Prostate gland (tissue), 2 donors: ENCODE measurements around the gene SSBP3. TPM values are rescaled to one million over a fixed set of nuclear protein-coding genes. Genes with fewer than 3 reads are reported as not detected.

Experiments used
- DNase-seq: peaks from one replicate; pipeline ENCODE4 v3.0.0-alpha.2; 2019; ENCODE audit warnings: low spot score
- H3K27ac ChIP-seq, 2 donors: fragments of 200-600 bp; sonication (generic); 2 replicates each; pipeline ENCODE4 v1.5.1; 2017 to 2019
- H3K27me3 ChIP-seq: fragments of 200-600 bp; sonication (generic); replicated peaks from 2 replicates; pipeline ENCODE4 v1.5.1; 2019; ENCODE audit not compliant: insufficient read depth
- H3K36me3 ChIP-seq, 2 donors: fragments of 200-600 bp; sonication (generic); 1 replicate in 1 of 2; 2 replicates in 1 of 2; pipeline versions ENCODE4 v1.5.1 to v1.8.1; 2017 to 2019
- H3K4me1 ChIP-seq: fragments of 200-600 bp; sonication (generic); replicated peaks from 2 replicates; pipeline ENCODE4 v1.5.1; 2019
- H3K4me3 ChIP-seq, 2 donors: fragments of 200-600 bp; sonication (generic); 2 replicates each; pipeline ENCODE4 v1.5.1; 2017 to 2019
- H3K9me3 ChIP-seq: fragments of 200-600 bp; sonication (generic); 2 replicates; pipeline ENCODE4 v1.5.1; 2017
- CTCF ChIP-seq, 4 experiments: fragments of 200-600 bp in 2 of 4; fragments of 450-650 bp in 2 of 4; sonication (generic) in 2 of 4; IDR thresholded peaks; 1 replicate in 3 of 4; 2 replicates in 1 of 4; pipeline ENCODE4 v1.5.1; 2016 to 2019; ENCODE audit warnings: antibody characterized with exemption in 4 of 4, mild to moderate bottlenecking in 2 of 4, moderate library complexity in 2 of 4
- POLR2A ChIP-seq: fragments of 450-650 bp; IDR thresholded peaks from one replicate; pipeline ENCODE4 v1.6.1; 2016; ENCODE audit warnings: antibody characterized with exemption, mild to moderate bottlenecking
- POLR2AphosphoS5 ChIP-seq: sonication (generic); formaldehyde crosslinking; IDR thresholded peaks from one replicate; pipeline ENCODE4 v1.6.1; 2017; ENCODE audit warnings: antibody characterized with exemption
- WGBS: methylation state at CpG from one replicate; pipeline ENCODE4 v1.1.5; 2018; 5-methylcytosine and 5-hydroxymethylcytosine counted together
- intact Hi-C: fragments of 100-400 bp; cut with DNase I; formaldehyde crosslinking; loops from one replicate; pipeline ENCODE4 v1.14.2; 2022
- total RNA-seq, 2 donors: library from RNA; depleted of rRNA; stranded (reverse); fragments of >200 nt; gene quantifications; one replicate each; pipeline ENCODE4 v1.1.0, GENCODE V29; 2016

The SSBP3 gene
- total RNA-seq, 2 donors from 2014 or later: 45.0 to 94.4 TPM

- H3K9me3 ChIP-seq: no peaks in the 10 kb centered on the region
- 64% methylated on average over 6 of the region's 6 CpGs for WGBS
Observed at GRCh38 chr1:54241364-54241763, 164.8 kb downstream of the SSBP3 start.

GRCh38 chr1:54240741-54241335, 165.4 kb downstream of the SSBP3 start:
- Histone ChIP-seq H3K36me3 (peaks cover 0 to 26% of the 10 kb centered on the region in 2 donors), H3K9me3 (no peaks in the 10 kb centered on the region), H3K4me1 (no peaks in the 10 kb centered on the region), H3K27me3 (no peaks in the 10 kb centered on the region), H3K4me3 (no peak overlapping the region), H3K27ac (no peak overlapping the region)
- intact Hi-C loops: no loop called here
- no peak for DNase-seq
- no peak for TF ChIP-seq POLR2A
- no peak for TF ChIP-seq POLR2AphosphoS5
- TF ChIP-seq CTCF (IDR thresholded peaks at IDR 0.05): no peak
- WGBS: 96% methylated on average over 10 of the region's 12 CpGs

More at GRCh38 chr1:54241364-54241763, 164.8 kb downstream of the SSBP3 start:
- no peak for DNase-seq
- TF ChIP-seq POLR2A (no peak), POLR2AphosphoS5 (no peak), CTCF (IDR thresholded peaks at IDR 0.05) (no peak)
- no peak overlapping the region for H3K27ac ChIP-seq
- H3K4me3 ChIP-seq: no peak overlapping the region
- H3K36me3 ChIP-seq: peaks cover 0 to 26% of the 10 kb centered on the region in 2 donors
- intact Hi-C loops: no loop called here
- no peaks in the 10 kb centered on the region for H3K4me1 ChIP-seq
- H3K27me3 ChIP-seq: no peaks in the 10 kb centered on the region

GRCh38 chr1:54239631-54240031, 166.6 kb downstream of the SSBP3 start:
- Histone ChIP-seq H3K4me1 (no peaks in the 10 kb centered on the region), H3K36me3 (peaks cover 0 to 26% of the 10 kb centered on the region in 2 donors), H3K27ac (no peak overlapping the region), H3K4me3 (no peak overlapping the region), H3K9me3 (no peaks in the 10 kb centered on the region), H3K27me3 (no peaks in the 10 kb centered on the region)
- no peak for DNase-seq
- intact Hi-C loops: no loop called here
- TF ChIP-seq POLR2AphosphoS5 (no peak), CTCF (IDR thresholded peaks at IDR 0.05) (no peak), POLR2A (no peak)
- whole genome bisulfite sequencing: 69% methylated on average over 10 of the region's 10 CpGs

- H3K36me3 ChIP-seq: peaks cover 0 to 26% of the 10 kb centered on the region in 2 donors
- no peak for DNase-seq
- 85% methylated on average over 5 of the region's 5 CpGs for WGBS
- no peaks in the 10 kb centered on the region for H3K9me3 ChIP-seq
- TF ChIP-seq POLR2AphosphoS5 (no peak), POLR2A (no peak), CTCF (IDR thresholded peaks at IDR 0.05) (no peak)
- H3K4me1 ChIP-seq: no peaks in the 10 kb centered on the region
- no peaks in the 10 kb centered on the region for H3K27me3 ChIP-seq
- intact Hi-C loops: no loop called here
- H3K4me3 ChIP-seq: no peak overlapping the region
- no peak overlapping the region for H3K27ac ChIP-seq
Observed at GRCh38 chr1:54239035-54239383, 167.2 kb downstream of the SSBP3 start.

GRCh38 chr1:54238353-54239034, 167.7 kb downstream of the SSBP3 start:
- WGBS: 76% methylated on average over 12 of the region's 12 CpGs
- Histone ChIP-seq H3K27ac (no peak overlapping the region), H3K4me1 (no peaks in the 10 kb centered on the region), H3K4me3 (no peak overlapping the region), H3K9me3 (no peaks in the 10 kb centered on the region), H3K36me3 (peaks cover 0 to 26% of the 10 kb centered on the region in 2 donors), H3K27me3 (no peaks in the 10 kb centered on the region)
- TF ChIP-seq POLR2A (no peak), CTCF (IDR thresholded peaks at IDR 0.05) (no peak), POLR2AphosphoS5 (no peak)
- DNase-seq: no peak
- intact Hi-C loops: no loop called here
